Heart left ventricle (tissue), 13 donors: ENCODE results near the gene VEGFA.

ENCODE experiments used
- POLR2A ChIP-seq, 2 donors: fragments of 450-650 bp; IDR thresholded peaks; one replicate each; pipeline ENCODE4 v1.6.1; 2017; ENCODE audit warnings: antibody characterized with exemption in 2 of 2, mild to moderate bottlenecking in 2 of 2, moderate library complexity in 2 of 2
- TF ChIP-seq, protein P1 (sequence below), 12 donors: fragments of 200-600 bp; sonication (generic) in 4 of 12; IDR thresholded peaks; one replicate each; pipeline versions ENCODE4 v1.5.0 to v1.8.0; 2018 to 2022; ENCODE audit warnings: antibody characterized with exemption in 12 of 12, mild to moderate bottlenecking in 5 of 12
- donor health status: ischemic (EF 13 %, LVEDD 7.1; RV severe dilation, severe dysfunction).
- donor health status: DM: no; HTN: yes; CAD: no.
- donor health status: DM: no; HTN: no; CAD: no.
- donor health status: ischemic (EF 25% LVEDD 6.9; RV normal size, moderate dysfunction).
- donor health status: ischemic (EF 25% LVEDD 5.7; RV mildly dilated, moderate dysfunction).
- donor health status: ischemic (EF 35%, LVEDD 5.7; RV mildly dilated, moderate dysfunction).
- donor health status: nonischemic (EF 11% LVEDD 7.7; RV severe dilation, severe dysfunction).
- donor health status: DM: yes; HTN: yes; CAD: no.
- donor health status: PGD.
- donor health status: ischemic (EF 29% LVEDD 5.4; RV normal size, mild dysfunction).
- donor health status: nonischemic (EF 23%, LVEDD 6.1; RV moderate dilation, normal function).

DNA sequence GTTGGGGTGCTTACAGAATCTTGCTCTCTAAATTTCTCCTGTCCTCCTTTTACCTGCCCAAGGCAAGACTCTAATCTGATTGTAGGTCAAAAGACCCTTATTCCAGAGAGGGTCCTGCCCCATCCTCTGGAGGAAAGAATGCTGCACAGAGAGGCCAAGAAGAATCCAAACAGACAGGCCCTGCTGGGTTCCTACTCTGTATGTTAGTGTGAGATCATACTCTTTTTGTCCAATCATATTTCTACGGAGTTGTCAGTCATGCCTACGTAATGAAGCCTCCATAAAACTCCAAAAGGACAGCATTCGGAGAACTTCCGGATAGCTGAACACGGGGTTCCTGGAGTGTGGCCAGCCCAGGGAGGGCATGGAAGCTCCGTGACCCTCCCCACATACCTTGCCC is 50.5 kb downstream of the VEGFA start:
- TF ChIP-seq, protein P1, sequence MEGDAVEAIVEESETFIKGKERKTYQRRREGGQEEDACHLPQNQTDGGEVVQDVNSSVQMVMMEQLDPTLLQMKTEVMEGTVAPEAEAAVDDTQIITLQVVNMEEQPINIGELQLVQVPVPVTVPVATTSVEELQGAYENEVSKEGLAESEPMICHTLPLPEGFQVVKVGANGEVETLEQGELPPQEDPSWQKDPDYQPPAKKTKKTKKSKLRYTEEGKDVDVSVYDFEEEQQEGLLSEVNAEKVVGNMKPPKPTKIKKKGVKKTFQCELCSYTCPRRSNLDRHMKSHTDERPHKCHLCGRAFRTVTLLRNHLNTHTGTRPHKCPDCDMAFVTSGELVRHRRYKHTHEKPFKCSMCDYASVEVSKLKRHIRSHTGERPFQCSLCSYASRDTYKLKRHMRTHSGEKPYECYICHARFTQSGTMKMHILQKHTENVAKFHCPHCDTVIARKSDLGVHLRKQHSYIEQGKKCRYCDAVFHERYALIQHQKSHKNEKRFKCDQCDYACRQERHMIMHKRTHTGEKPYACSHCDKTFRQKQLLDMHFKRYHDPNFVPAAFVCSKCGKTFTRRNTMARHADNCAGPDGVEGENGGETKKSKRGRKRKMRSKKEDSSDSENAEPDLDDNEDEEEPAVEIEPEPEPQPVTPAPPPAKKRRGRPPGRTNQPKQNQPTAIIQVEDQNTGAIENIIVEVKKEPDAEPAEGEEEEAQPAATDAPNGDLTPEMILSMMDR (IDR thresholded peaks at IDR 0.05): no peak
- TF ChIP-seq POLR2A (IDR thresholded peaks at IDR 0.05): no peak
